ENCODE data around the gene CHD8. TPM values are rescaled to one million over a fixed set of nuclear protein-coding genes. Genes with fewer than 3 reads are reported as not detected.

The CHD8 gene
- polyA plus RNA-seq, 3 donors: 8.2 to 34.2 (median 15.1) TPM

- Histone ChIP-seq H3K9me3 (replicated peaks in 1 of 2; ENCODE audit: control insufficient read depth in 1 of 2, insufficient read depth in 1 of 2, low read length in 2 of 2) (no peaks in the 10 kb centered on the region), H4K20me1 (ENCODE audit: insufficient read depth, low read length) (peaks cover 16% of the 10 kb centered on the region), H3K79me2 (ENCODE audit: insufficient read depth, low read length) (peaks cover 97% of the 10 kb centered on the region), H2AFZ (ENCODE audit: insufficient read depth, low read depth, low read length, poor library complexity, severe bottlenecking) (no peak overlapping the region), H3K27ac (ENCODE audit: low read depth in 1 of 2, low read length in 2 of 2) (peak overlapping the region in 1 of 2 donors; percentile 3), H3K4me3 (replicated peaks in 1 of 3; ENCODE audit: low read depth in 2 of 3, low read length in 3 of 3) (no peak overlapping the region), H3K36me3 (replicated peaks in 1 of 2; ENCODE audit: control insufficient read depth in 1 of 2, insufficient read depth in 2 of 2, low read length in 2 of 2) (peaks cover 0 to 3% of the 10 kb centered on the region in 2 donors), H3K4me1 (ENCODE audit: control insufficient read depth in 1 of 2, insufficient read depth in 2 of 2, low read length in 2 of 2) (peaks cover 15 to 29% of the 10 kb centered on the region in 2 donors), H3K9ac (ENCODE audit: insufficient read depth, low read length, poor library complexity, severe bottlenecking) (no peak overlapping the region), H3K27me3 (ENCODE audit: control insufficient read depth in 2 of 2, insufficient read depth in 2 of 2, low read length in 2 of 2) (no peaks in the 10 kb centered on the region), H3K4me2 (replicated peaks; ENCODE audit: extremely low read depth, low read length, poor library complexity, severe bottlenecking) (no peak overlapping the region)
- Mint-ChIP-seq H3K4me3 (no peak overlapping the region), H3K27me3 (ENCODE audit: low read depth in 3 of 3) (no peaks in the 10 kb centered on the region), H3K36me3 (peaks cover 3% of the 10 kb centered on the region in 2 donors), H3K4me1 (peaks cover 27% of the 10 kb centered on the region), H3K27ac (peak overlapping the region in 5 of 7 donors; percentile 25 to 78 (median 49)), H3K9me3 (no peaks in the 10 kb centered on the region)
- peak; percentile 30 to 48 (median 38) for DNase-seq
- no peak for TF ChIP-seq CTCF (IDR thresholded peaks at IDR 0.05)
- intact Hi-C loops (cut with micrococcal nuclease): no loop called here
Observed at GRCh38 chr14:21440859-21441258, 15.1 kb downstream of the CHD8 start.

GRCh38 chr14:21437063-21437901, 18.6 kb downstream of the CHD8 start:
- 8% methylated on average over 15 of the region's 33 CpGs for WGBS (ENCODE audit: insufficient coverage)
- TF ChIP-seq CTCF (IDR thresholded peaks at IDR 0.05): no peak
- intact Hi-C loops (cut with micrococcal nuclease): loop anchor here (1.0 to 10.0 kb wide), 5 partner anchors 19 to 78 kb away; partner anchors contain the start of genes CHD8 (in 2 of the 2), METTL3 (in 2 of the 2) and SUPT16H (in 1 of the 2)
- H3K36me3 Mint-ChIP-seq: peaks cover 4 to 12% of the 10 kb centered on the region in 2 donors
- Histone ChIP-seq H3K27ac (ENCODE audit: low read depth in 1 of 2, low read length in 2 of 2) (peak overlapping the region; percentile 87 to 96), H3K9ac (ENCODE audit: insufficient read depth, low read length, poor library complexity, severe bottlenecking) (peak overlapping the region; percentile 90), H3K9me3 (replicated peaks in 1 of 2; ENCODE audit: control insufficient read depth in 1 of 2, insufficient read depth in 1 of 2, low read length in 2 of 2) (no peaks in the 10 kb centered on the region), H3K4me2 (replicated peaks; ENCODE audit: extremely low read depth, low read length, poor library complexity, severe bottlenecking) (peak overlapping the region; percentile 80), H3K4me3 (replicated peaks in 1 of 3; ENCODE audit: low read depth in 2 of 3, low read length in 3 of 3) (peak overlapping the region; percentile 79 to 94 (median 93)), H4K20me1 (ENCODE audit: insufficient read depth, low read length) (peaks cover 33% of the 10 kb centered on the region), H3K27me3 (ENCODE audit: control insufficient read depth in 2 of 2, insufficient read depth in 2 of 2, low read length in 2 of 2) (no peaks in the 10 kb centered on the region), H3K4me1 (ENCODE audit: control insufficient read depth in 1 of 2, insufficient read depth in 2 of 2, low read length in 2 of 2) (peaks cover 17 to 29% of the 10 kb centered on the region in 2 donors), H2AFZ (ENCODE audit: insufficient read depth, low read depth, low read length, poor library complexity, severe bottlenecking) (peak overlapping the region; percentile 92), H3K79me2 (ENCODE audit: insufficient read depth, low read length) (peaks cover 98% of the 10 kb centered on the region), H3K36me3 (replicated peaks in 1 of 2; ENCODE audit: control insufficient read depth in 1 of 2, insufficient read depth in 2 of 2, low read length in 2 of 2) (peaks cover 0 to 3% of the 10 kb centered on the region in 2 donors)
- peak; percentile 97 to 98 (median 97) for DNase-seq
- peak overlapping the region; percentile 82 to 97 (median 91) for H3K27ac Mint-ChIP-seq
- H3K4me1 Mint-ChIP-seq: peaks cover 35% of the 10 kb centered on the region
- no peaks in the 10 kb centered on the region for H3K9me3 Mint-ChIP-seq
- H3K27me3 Mint-ChIP-seq (ENCODE audit: low read depth in 3 of 3): no peaks in the 10 kb centered on the region
- peak overlapping the region; percentile 85 to 86 for H3K4me3 Mint-ChIP-seq

Measured in CD14-positive monocyte (primary cell).